ENCODE data around the gene ESR1. TPM values are rescaled to one million over a fixed set of nuclear protein-coding genes. Genes with fewer than 3 reads are reported as not detected.
A peak's percentile ranks its signal among the peaks of the same experiment; 100 is the strongest.

Gene ESR1
- total RNA-seq, 4 donors from 2014 or later = 0.13 to 7.4 TPM; not detected in 2

DNA sequence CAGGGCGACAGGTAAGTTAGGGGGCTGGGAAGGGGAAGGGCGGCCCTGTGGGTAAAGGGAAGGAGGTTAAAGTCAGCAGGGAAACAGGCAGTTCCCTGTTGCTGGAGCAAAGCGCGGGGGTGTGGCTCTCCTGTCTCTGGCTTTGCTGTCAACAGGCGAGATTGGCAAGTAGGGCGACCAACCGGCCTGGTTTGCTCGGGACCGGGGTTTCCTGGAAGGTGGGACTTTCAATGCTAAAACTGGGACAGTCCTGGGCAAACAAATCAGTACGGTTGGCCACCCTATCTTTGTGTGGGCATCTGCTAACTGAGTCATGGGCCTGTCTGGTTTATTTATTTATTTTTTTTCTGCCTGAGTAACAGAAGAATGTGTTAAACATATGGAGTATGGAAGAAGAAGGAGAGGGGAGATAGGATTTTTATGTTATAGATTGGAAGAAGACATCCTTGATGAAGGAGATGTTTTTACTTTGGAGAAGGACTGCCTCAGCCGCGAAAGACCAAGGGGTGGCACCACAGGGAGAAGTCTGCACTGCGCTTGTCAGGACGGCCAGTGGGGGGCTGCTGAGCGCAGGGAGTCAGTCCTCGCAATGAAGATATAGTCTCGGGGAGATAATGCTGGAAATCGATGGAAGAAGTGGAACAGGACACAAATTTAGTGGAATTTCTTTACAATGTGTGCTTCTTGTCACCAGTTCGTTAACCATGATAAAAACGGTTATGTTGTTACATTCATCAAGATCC is 43.4 kb upstream of the ESR1 start:
- Histone ChIP-seq H3K9me3 (no peaks in the 10 kb centered on the region), H3K27me3 (no peaks in the 10 kb centered on the region), H3K36me3 (no peaks in the 10 kb centered on the region), H3K4me1 (no peaks in the 10 kb centered on the region), H3K4me3 (peak overlapping the region in 1 of 4 donors; percentile 1), H3K27ac (no peak overlapping the region)
- no peak for TF ChIP-seq POLR2A (IDR thresholded peaks at IDR 0.05)
- TF ChIP-seq, protein P1, sequence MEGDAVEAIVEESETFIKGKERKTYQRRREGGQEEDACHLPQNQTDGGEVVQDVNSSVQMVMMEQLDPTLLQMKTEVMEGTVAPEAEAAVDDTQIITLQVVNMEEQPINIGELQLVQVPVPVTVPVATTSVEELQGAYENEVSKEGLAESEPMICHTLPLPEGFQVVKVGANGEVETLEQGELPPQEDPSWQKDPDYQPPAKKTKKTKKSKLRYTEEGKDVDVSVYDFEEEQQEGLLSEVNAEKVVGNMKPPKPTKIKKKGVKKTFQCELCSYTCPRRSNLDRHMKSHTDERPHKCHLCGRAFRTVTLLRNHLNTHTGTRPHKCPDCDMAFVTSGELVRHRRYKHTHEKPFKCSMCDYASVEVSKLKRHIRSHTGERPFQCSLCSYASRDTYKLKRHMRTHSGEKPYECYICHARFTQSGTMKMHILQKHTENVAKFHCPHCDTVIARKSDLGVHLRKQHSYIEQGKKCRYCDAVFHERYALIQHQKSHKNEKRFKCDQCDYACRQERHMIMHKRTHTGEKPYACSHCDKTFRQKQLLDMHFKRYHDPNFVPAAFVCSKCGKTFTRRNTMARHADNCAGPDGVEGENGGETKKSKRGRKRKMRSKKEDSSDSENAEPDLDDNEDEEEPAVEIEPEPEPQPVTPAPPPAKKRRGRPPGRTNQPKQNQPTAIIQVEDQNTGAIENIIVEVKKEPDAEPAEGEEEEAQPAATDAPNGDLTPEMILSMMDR (IDR thresholded peaks at IDR 0.05) = peak in 4 of 6 experiments; percentile 7 to 44 (median 26)
- DNase-seq = peak; percentile 34 to 73 (median 49)

DNA sequence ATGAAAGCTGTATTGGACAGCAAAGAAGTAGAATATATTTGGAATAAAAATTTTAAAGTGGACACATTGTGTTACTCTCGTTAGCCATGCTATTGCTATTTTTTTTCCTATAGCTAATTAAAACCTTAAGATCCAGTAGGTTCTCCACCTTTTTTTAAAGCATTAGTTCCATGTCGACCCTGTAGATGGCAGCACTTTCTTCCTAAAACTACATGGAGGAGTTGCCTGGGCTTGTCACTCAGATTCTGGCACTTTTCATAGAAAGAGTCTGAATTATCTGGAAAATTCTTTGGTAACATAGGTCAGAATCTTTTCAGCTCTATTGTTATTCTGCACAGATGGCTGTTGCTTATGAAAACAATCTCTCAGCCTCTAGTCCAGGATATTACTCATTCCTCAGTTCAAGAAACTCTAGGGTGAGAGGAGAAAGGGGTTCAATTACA is 42.0 kb upstream of the ESR1 start:
- no peaks in the 10 kb centered on the region for H3K27me3 ChIP-seq
- no peaks in the 10 kb centered on the region for H3K36me3 ChIP-seq
- H3K4me3 ChIP-seq = no peak overlapping the region
- DNase-seq = peak in 1 of 3 donors; percentile 25
- H3K9me3 ChIP-seq = no peaks in the 10 kb centered on the region
- H3K27ac ChIP-seq = no peak overlapping the region
- H3K4me1 ChIP-seq = no peaks in the 10 kb centered on the region
- no peak for TF ChIP-seq POLR2A (IDR thresholded peaks at IDR 0.05)
- TF ChIP-seq, protein P1 (IDR thresholded peaks at IDR 0.05) = peak; percentile 36 to 55 (median 46)

DNA sequence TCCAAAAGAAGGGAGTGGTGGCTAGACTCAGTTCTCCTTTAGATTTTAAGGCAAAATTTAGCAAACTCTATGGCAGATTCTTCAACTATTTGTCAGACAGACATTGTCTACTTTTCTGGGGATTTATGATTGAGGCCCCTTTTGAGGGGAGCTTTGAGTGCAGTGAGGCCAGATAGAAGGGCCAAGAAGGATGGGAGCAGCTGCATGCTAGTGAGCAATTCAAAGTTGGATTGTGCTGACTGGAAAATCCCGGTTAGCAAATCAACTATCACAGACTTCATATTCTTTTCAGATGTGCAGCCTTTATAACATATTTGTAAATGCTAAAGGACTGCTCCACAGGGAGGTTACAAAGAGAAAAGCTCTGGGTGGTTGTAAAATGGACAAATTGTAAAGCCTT is 35.0 kb upstream of the ESR1 start:
- H3K27ac ChIP-seq = no peak overlapping the region
- H3K36me3 ChIP-seq = no peaks in the 10 kb centered on the region
- H3K4me3 ChIP-seq = no peak overlapping the region
- H3K9me3 ChIP-seq = no peaks in the 10 kb centered on the region
- TF ChIP-seq, protein P1 (IDR thresholded peaks at IDR 0.05) = no peak
- no peak for TF ChIP-seq POLR2A (IDR thresholded peaks at IDR 0.05)
- H3K4me1 ChIP-seq = no peaks in the 10 kb centered on the region
- DNase-seq = no peak
- no peaks in the 10 kb centered on the region for H3K27me3 ChIP-seq

DNA sequence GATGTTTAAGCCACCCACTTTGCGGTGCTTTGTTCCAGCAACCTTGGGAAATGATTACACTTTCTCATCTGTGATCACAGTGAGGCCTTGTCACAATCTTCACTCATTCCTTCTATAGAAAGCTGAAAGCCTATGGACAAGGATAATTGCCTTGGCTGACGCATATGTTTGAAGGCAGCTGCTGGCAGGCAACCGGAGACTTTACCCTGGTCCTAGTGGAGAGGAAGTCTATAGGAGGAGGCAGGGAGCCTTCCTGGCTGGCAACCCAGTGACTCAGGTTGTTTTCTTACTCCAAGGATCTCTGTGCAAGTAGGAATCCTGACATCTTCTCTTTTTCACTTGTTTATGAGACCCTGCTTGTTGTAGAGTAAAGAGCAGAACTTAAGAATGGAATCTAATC is 34.1 kb upstream of the ESR1 start:
- H3K27ac ChIP-seq = no peak overlapping the region
- H3K9me3 ChIP-seq = no peaks in the 10 kb centered on the region
- no peaks in the 10 kb centered on the region for H3K4me1 ChIP-seq
- no peaks in the 10 kb centered on the region for H3K36me3 ChIP-seq
- no peak overlapping the region for H3K4me3 ChIP-seq
- TF ChIP-seq, protein P1 (IDR thresholded peaks at IDR 0.05) = no peak
- no peak for TF ChIP-seq POLR2A (IDR thresholded peaks at IDR 0.05)
- DNase-seq = no peak
- no peaks in the 10 kb centered on the region for H3K27me3 ChIP-seq

DNA sequence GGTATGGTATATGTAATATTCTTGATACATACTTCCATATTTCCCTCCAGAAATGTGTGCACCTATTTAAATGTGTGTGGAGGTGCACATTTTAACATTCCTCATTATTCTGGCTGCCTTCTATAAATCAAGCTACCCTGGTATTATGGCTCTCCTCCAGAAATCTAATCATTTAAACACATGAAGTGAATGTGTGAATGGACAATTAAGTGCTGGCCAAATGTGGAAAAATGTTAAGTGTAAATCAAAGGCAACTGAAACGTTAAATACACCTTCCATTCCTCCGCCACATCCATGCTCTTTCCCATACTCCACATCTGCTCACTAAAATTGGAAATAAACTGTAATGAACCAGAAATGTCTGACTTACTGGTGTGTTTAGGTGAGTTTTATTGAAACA is 24.9 kb upstream of the ESR1 start:
- H3K27me3 ChIP-seq = no peaks in the 10 kb centered on the region
- no peaks in the 10 kb centered on the region for H3K4me1 ChIP-seq
- H3K4me3 ChIP-seq = no peak overlapping the region
- DNase-seq = no peak
- H3K27ac ChIP-seq = no peak overlapping the region
- TF ChIP-seq, protein P1 (IDR thresholded peaks at IDR 0.05) = no peak
- no peak for TF ChIP-seq POLR2A (IDR thresholded peaks at IDR 0.05)
- no peaks in the 10 kb centered on the region for H3K36me3 ChIP-seq
- no peaks in the 10 kb centered on the region for H3K9me3 ChIP-seq
